Posterior cingulate gyrus (tissue), 11 donors: ENCODE data around the gene ALOX15.
"Not testable (repeated sequence)": the region's sequence is repeated elsewhere in the genome, so short reads cannot be mapped to it uniquely, and the experiment has no call there.

Source experiments
- DNase-seq, 10 donors: peaks; one replicate each; pipeline versions ENCODE4 v3.0.0 to v3.0.0-alpha.2; 2020 to 2021; ENCODE audit warnings: mixed read lengths in 3 of 10
- intact Hi-C: fragments of 100-400 bp; cut with DNase I; formaldehyde crosslinking; loops from one replicate; pipeline ENCODE4 v1.15.1; 2023

Gene ALOX15

DNA sequence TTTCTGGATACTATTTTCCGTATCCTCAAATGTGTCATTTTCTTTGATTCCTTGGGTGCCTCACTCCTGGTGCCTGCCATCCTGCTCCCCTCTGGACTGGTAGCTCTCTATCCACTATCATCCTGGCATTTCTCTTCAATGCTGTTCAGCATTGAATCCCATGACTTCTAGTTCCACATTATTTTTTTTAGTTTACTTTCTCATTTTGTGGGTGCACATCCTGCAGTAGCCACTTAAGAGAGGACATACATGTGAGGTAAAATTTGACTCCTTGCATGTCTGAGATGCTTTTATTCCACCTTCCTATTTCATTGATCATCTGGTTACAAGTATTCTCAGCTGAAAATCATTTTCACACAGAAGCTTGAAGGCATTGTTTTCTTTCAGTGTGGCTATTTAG, 19.1 kb downstream of the ALOX15 start:
- DNase-seq = peak in 1 of 10 donors; percentile 4
- intact Hi-C loops = no loop called here

- peak in 1 of 10 donors; percentile 1 for DNase-seq
- intact Hi-C loops = no loop called here
Observed at GRCh38 chr17:4620531-4621101, 20.9 kb downstream of the ALOX15 start.

- peak in 1 of 10 donors; percentile 4 for DNase-seq
- intact Hi-C loops = no loop called here
Observed at GRCh38 chr17:4617590-4618351, 23.7 kb downstream of the ALOX15 start.

GRCh38 chr17:4617090-4617489, 24.4 kb downstream of the ALOX15 start:
- intact Hi-C loops = no loop called here
- peak in 1 of 10 donors; percentile 45 for DNase-seq

- intact Hi-C loops = no loop called here
- peak in 1 of 10 donors; percentile 4 for DNase-seq
Observed at GRCh38 chr17:4616476-4616875, 25.0 kb downstream of the ALOX15 start.

DNA sequence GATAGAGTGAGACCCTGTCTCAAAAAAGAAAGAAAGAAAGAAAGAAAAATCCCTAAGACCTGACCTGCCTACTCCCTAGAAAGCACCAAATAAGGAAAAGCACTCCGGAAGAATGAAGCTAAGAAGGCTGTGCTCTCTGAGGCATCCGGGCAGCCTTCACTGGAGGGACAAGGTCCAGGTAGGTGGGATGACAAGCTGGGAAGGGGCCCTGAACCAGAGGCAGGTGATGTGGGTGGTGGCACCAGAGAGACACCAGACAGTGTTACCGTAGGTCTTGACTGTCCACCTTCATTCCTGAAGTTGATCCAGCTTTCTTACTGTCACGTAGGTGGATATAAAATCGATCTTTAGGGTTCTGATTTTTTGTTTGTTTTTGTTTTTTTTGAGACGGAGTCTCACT, 30.8 kb downstream of the ALOX15 start:
- DNase-seq = peak in 2 of 10 donors; percentile 11 to 57
- intact Hi-C loops = no loop called here

DNA sequence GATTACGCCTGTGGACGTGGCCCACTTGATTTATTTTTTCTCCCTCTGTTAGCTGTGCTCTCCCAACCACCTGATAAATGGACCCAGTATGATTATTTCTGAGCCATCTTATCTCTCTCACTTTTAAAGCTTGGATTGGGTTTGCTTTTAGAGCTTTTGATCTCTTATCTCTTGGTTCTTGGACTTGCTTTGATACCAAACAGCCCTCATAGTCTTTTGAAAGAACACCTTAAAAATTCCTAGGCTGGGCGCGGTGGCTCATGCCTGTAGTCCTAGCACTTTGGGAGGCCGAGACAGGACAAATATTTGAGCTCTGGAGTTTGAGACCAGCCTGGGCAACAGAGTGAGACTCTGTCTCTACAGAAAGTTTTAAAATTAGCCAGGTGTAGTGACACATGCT, 31.3 kb downstream of the ALOX15 start:
- DNase-seq = peak in 2 of 10 donors; percentile 13 to 31
- intact Hi-C loops = no loop called here

GRCh38 chr17:4609761-4610160, 31.7 kb downstream of the ALOX15 start:
- intact Hi-C loops = no loop called here
- peak in 2 of 10 donors; percentile 3 to 23 for DNase-seq

GRCh38 chr17:4607773-4608187, 33.7 kb downstream of the ALOX15 start:
- peak in 1 of 10 donors; percentile 75 for DNase-seq
- intact Hi-C loops = no loop called here

- intact Hi-C loops = no loop called here
Observed at GRCh38 chr17:4607261-4607741, 34.2 kb downstream of the ALOX15 start.

DNA sequence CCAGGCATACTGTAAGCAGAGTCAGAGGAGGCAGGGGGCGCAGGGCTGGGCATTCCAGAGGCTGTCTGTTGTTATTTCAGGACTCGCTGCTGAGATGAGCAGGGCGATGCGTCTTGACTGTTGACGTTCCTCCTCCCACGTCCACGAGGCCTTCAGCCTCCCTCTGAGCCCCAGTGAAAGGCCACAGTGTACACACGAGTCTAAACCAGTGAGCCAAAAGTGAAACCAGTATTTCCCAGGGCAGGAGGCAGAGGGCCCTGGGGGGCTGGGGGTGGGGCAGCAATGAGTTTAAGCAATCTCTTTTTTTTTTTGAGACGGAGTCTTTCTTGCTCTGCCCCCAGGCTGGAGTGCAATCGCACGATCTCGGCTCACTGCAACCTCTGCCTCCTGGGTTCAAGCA, 35.7 kb downstream of the ALOX15 start:
- DNase-seq = peak in 1 of 10 donors; percentile 87
- intact Hi-C loops = no loop called here

More at GRCh38 chr17:4607261-4607741, 34.2 kb downstream of the ALOX15 start:
- DNase-seq = peak in 2 of 10 donors; percentile 64 to 73

- peak in 1 of 10 donors; percentile 12 for DNase-seq
- intact Hi-C loops = not testable (repeated sequence)
Observed at GRCh38 chr17:4604736-4605135, 36.7 kb downstream of the ALOX15 start.

GRCh38 chr17:4604111-4604644, 37.3 kb downstream of the ALOX15 start:
- DNase-seq = peak in 2 of 10 donors; percentile 72 to 73
- intact Hi-C loops = no loop called here

GRCh38 chr17:4602041-4602440, 39.4 kb downstream of the ALOX15 start:
- intact Hi-C loops = no loop called here

GRCh38 chr17:4601326-4601725, 40.2 kb downstream of the ALOX15 start:
- intact Hi-C loops = no loop called here
- peak in 1 of 10 donors; percentile 12 for DNase-seq

More at GRCh38 chr17:4602041-4602440, 39.4 kb downstream of the ALOX15 start:
- peak in 1 of 10 donors; percentile 13 for DNase-seq

DNA sequence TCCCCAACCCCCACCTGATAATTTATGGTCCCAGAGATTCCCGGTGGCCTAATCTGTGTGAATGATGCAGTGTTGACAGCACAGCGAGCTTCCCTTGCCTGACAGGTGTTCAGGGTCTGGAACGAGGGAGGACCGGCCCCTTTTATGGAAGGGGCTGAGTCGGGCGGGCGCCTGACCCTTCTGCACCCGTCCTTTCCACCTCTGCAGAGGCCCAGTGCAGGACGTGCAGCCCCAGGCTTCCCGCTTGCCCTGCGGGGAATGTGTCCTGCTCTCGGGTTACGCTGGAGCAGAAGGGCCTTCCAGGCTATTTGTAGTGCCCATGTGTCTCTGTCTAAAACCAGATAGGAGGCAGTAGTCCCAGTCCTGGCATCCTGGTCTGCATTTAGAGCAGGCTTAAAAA, 40.9 kb downstream of the ALOX15 start:
- intact Hi-C loops = no loop called here
- DNase-seq = peak in 1 of 10 donors; percentile 22

DNA sequence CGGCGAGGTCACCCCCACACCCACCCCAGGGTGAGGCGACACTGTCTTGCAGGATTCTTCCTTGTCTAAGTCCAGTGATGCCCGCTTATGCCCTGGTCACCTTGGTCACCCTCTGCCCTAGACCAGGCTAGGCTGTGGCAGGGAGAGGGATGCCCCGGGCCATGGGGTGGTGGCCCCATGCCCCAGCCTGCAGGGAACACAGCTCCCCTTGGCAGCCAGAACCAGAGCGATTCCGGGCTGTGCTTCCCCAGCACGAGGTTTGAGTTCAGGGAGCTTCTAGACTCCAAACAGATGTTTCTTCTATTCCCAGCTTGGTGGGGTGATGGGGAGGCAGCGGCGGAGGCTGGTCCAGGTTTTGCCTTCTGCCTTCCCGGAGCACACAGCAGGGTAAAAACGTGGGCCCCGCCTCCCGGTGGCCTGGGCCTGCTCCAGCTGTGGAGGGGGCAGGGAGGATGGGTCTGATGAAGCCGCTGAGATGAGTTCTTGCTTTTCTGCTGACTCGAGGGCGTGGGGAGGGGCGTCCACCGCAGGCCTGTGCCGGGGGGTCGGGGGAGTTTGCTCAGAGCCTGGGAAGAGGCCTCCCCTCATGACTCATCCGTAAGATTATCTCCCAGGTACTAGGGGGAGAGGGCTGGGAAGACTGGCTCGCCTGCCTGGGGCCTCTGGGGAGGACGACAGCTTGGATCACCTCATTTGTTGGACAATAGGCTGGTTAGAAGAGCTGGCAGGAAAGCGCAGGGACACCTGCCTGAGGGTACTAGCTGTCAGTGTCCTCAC, 41.8 kb downstream of the ALOX15 start:
- intact Hi-C loops = no loop called here
- peak in 1 of 10 donors; percentile 59 for DNase-seq

GRCh38 chr17:4598776-4599504, 42.5 kb downstream of the ALOX15 start:
- intact Hi-C loops = no loop called here
- DNase-seq = peak in 1 of 10 donors; percentile 37

- peak in 1 of 10 donors; percentile 49 for DNase-seq
- intact Hi-C loops = no loop called here
Observed at GRCh38 chr17:4597975-4598374, 43.5 kb downstream of the ALOX15 start.
